ENCODE measurements around the gene CHD2. TPM values are rescaled to one million over a fixed set of nuclear protein-coding genes. Genes with fewer than 3 reads are reported as not detected.
A peak's percentile ranks its signal among the peaks of the same experiment; 100 is the strongest.
"Not testable (repeated sequence)": the region's sequence is repeated elsewhere in the genome, so short reads cannot be mapped to it uniquely, and the experiment has no call there.

Gene CHD2
- total RNA-seq, 4 donors from 2014 or later = 149 to 299 (median 213) TPM

- 42 to 46% methylated on average over 4 of the region's 4 CpGs for WGBS, 2 donors
- no peak overlapping the region for H3K4me3 ChIP-seq (replicated peaks in 1 of 3)
- peak; percentile 60 to 66 for DNase-seq
- intact Hi-C loops (cut with DNase I) = no loop called here
- TF ChIP-seq, protein P1, sequence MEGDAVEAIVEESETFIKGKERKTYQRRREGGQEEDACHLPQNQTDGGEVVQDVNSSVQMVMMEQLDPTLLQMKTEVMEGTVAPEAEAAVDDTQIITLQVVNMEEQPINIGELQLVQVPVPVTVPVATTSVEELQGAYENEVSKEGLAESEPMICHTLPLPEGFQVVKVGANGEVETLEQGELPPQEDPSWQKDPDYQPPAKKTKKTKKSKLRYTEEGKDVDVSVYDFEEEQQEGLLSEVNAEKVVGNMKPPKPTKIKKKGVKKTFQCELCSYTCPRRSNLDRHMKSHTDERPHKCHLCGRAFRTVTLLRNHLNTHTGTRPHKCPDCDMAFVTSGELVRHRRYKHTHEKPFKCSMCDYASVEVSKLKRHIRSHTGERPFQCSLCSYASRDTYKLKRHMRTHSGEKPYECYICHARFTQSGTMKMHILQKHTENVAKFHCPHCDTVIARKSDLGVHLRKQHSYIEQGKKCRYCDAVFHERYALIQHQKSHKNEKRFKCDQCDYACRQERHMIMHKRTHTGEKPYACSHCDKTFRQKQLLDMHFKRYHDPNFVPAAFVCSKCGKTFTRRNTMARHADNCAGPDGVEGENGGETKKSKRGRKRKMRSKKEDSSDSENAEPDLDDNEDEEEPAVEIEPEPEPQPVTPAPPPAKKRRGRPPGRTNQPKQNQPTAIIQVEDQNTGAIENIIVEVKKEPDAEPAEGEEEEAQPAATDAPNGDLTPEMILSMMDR (IDR thresholded peaks at IDR 0.05) = no peak
- peak in 1 of 2 donors; percentile 62 for TF ChIP-seq POLR2A (IDR thresholded peaks at IDR 0.05)
- peak overlapping the region; percentile 88 to 95 (median 93) for H3K27ac ChIP-seq
- H3K36me3 ChIP-seq = no peaks in the 10 kb centered on the region
- H3K27me3 ChIP-seq = no peaks in the 10 kb centered on the region
- no peaks in the 10 kb centered on the region for H3K9me3 ChIP-seq
- peaks cover 17 to 26% of the 10 kb centered on the region in 2 donors for H3K4me1 ChIP-seq
Measured at GRCh38 chr15:92869263-92869940, 30.7 kb upstream of the CHD2 start.

- intact Hi-C loops (cut with DNase I) = no loop called here
- TF ChIP-seq, protein P1 (IDR thresholded peaks at IDR 0.05) = no peak
- TF ChIP-seq POLR2A (IDR thresholded peaks at IDR 0.05) = peak in 1 of 2 donors; percentile 42
- peak overlapping the region; percentile 88 to 95 (median 93) for H3K27ac ChIP-seq
Measured at GRCh38 chr15:92870010-92870591, 30.0 kb upstream of the CHD2 start.

GRCh38 chr15:92872967-92873366 is 27.2 kb upstream of the CHD2 start:
- H3K27ac ChIP-seq; H3K4me3 ChIP-seq (replicated peaks in 1 of 3); H3K36me3 ChIP-seq; DNase-seq; H3K27me3 ChIP-seq; H3K9me3 ChIP-seq; intact Hi-C loops (cut with DNase I): not testable (repeated sequence)
- 96 to 97% methylated on average over 6 of the region's 6 CpGs for WGBS, 2 donors
- peaks cover 24 to 33% of the 10 kb centered on the region in 2 donors for H3K4me1 ChIP-seq

More at GRCh38 chr15:92870010-92870591, 30.0 kb upstream of the CHD2 start:
- H3K27me3 ChIP-seq = no peaks in the 10 kb centered on the region
- 26 to 28% methylated on average over 9 of the region's 9 CpGs for WGBS, 2 donors
- H3K4me1 ChIP-seq = peaks cover 17 to 26% of the 10 kb centered on the region in 2 donors
- H3K36me3 ChIP-seq = no peaks in the 10 kb centered on the region
- DNase-seq = peak; percentile 84 to 88
- no peaks in the 10 kb centered on the region for H3K9me3 ChIP-seq
- no peak overlapping the region for H3K4me3 ChIP-seq (replicated peaks in 1 of 3)

GRCh38 chr15:92877000-92877399 is 23.1 kb upstream of the CHD2 start:
- Histone ChIP-seq H3K9me3 (no peaks in the 10 kb centered on the region), H3K27ac (peak overlapping the region in 1 of 3 donors; percentile 100), H3K4me1 (peaks cover 35 to 46% of the 10 kb centered on the region in 2 donors), H3K36me3 (no peaks in the 10 kb centered on the region), H3K27me3 (no peaks in the 10 kb centered on the region), H3K4me3 (replicated peaks in 1 of 3) (no peak overlapping the region)
- WGBS, 2 donors = 89 to 94% methylated on average over 5 of the region's 5 CpGs
- DNase-seq = no peak
- intact Hi-C loops (cut with DNase I) = no loop called here
- no peak for TF ChIP-seq POLR2A (IDR thresholded peaks at IDR 0.05)
- TF ChIP-seq, protein P1 (IDR thresholded peaks at IDR 0.05) = no peak

DNA sequence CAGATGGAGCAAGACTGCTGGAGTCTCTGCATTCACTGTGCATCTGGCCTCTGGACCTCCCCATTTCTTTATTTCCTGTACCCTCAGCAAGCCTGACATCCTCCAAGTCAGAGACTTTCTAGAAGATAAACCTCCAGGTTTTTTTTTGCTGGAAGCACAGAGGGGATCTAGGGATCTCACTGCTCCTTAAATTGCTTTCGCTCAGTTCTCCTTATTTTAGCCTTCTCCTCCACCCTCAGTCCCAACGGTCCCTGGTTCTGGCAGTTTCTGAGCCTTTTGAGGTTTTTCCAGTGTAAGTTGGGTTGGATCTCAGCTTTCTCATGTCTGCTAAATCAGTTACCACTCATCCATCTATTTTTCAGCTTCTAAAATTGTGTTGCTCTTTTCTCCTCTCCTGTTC is 22.7 kb upstream of the CHD2 start:
- TF ChIP-seq, protein P1 (IDR thresholded peaks at IDR 0.05) = no peak
- no peak for TF ChIP-seq POLR2A (IDR thresholded peaks at IDR 0.05)
- no peak for DNase-seq
- Histone ChIP-seq H3K4me1 (peaks cover 35 to 47% of the 10 kb centered on the region in 2 donors), H3K4me3 (replicated peaks in 1 of 3) (no peak overlapping the region), H3K9me3 (no peaks in the 10 kb centered on the region), H3K27me3 (no peaks in the 10 kb centered on the region), H3K36me3 (no peaks in the 10 kb centered on the region), H3K27ac (peak overlapping the region; percentile 92 to 100 (median 99))
- 78 to 79% methylated on average over 2 of the region's 2 CpGs for WGBS, 2 donors
- intact Hi-C loops (cut with DNase I) = no loop called here

Measured in thyroid gland (tissue), 4 donors.